RWPE1 (cell line): Measurements from ENCODE around the gene AGPAT4.

ENCODE experiments used
- CTCF ChIA-PET: fragments of 350-600 bp; sonication (Branson Sonifier 250); formaldehyde crosslinking; extraction: SDS; loops from one replicate; lab custom pipeline; 2021; lab: Yijun Ruan, JAX
- POLR2A ChIA-PET: fragments of 400-600 bp; formaldehyde crosslinking; extraction: SDS; loops from one replicate; lab custom pipeline; 2020; ENCODE audit warnings: antibody characterized with exemption; ENCODE audit not compliant: low non-redundant PET; lab: Yijun Ruan, JAX
- DNase-seq: peaks from one replicate; pipeline ENCODE4 v3.0.0; 2012; ENCODE audit warnings: low spot score
- H3K27ac ChIP-seq: fragments of 450-650 bp; 2 replicates; pipeline ENCODE4 v1.5.1; 2017
- TF ChIP-seq, protein P1 (sequence below): fragments of 450-650 bp; conservative IDR thresholded peaks from 2 replicates; pipeline ENCODE4 v1.5.1; 2017; ENCODE audit warnings: low read depth, mild to moderate bottlenecking

The AGPAT4 gene

GRCh38 chr6:161117942-161118341 lies 155.9 kb downstream of the AGPAT4 start:
- DNase-seq: no peak
- TF ChIP-seq, protein P1, sequence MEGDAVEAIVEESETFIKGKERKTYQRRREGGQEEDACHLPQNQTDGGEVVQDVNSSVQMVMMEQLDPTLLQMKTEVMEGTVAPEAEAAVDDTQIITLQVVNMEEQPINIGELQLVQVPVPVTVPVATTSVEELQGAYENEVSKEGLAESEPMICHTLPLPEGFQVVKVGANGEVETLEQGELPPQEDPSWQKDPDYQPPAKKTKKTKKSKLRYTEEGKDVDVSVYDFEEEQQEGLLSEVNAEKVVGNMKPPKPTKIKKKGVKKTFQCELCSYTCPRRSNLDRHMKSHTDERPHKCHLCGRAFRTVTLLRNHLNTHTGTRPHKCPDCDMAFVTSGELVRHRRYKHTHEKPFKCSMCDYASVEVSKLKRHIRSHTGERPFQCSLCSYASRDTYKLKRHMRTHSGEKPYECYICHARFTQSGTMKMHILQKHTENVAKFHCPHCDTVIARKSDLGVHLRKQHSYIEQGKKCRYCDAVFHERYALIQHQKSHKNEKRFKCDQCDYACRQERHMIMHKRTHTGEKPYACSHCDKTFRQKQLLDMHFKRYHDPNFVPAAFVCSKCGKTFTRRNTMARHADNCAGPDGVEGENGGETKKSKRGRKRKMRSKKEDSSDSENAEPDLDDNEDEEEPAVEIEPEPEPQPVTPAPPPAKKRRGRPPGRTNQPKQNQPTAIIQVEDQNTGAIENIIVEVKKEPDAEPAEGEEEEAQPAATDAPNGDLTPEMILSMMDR: no peak
- ChIA-PET CTCF (no interaction called here), POLR2A (no interaction called here)
- no peak overlapping the region for H3K27ac ChIP-seq

GRCh38 chr6:161117308-161117707 lies 156.6 kb downstream of the AGPAT4 start:
- TF ChIP-seq, protein P1: no peak
- no peak for DNase-seq
- ChIA-PET POLR2A (no interaction called here), CTCF (interaction anchor here (0.7 kb wide), 1 partner anchor 404 kb away, joined by 3 read pairs; no protein-coding TSS in a partner anchor)
- H3K27ac ChIP-seq: no peak overlapping the region

DNA sequence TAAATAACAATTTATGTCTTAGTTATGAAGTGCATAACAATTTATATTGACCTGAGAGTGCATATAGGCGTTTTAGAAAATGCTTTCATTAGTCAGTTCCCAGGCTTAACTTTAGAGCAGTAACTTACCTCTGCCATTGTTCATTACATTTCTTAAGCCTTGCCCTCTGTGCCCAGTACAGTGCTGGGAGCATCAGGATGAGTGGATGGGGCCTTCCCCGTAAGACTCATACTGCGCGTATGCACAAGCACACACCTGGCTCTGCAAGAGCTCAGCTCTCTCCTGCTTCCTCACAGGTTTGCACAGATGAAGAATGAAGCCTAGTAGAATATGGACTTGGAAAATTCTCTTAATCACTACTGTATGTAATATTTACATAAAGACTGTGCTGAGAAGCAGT lies 157.3 kb downstream of the AGPAT4 start:
- DNase-seq: no peak
- H3K27ac ChIP-seq: no peak overlapping the region
- TF ChIP-seq, protein P1: no peak
- CTCF ChIA-PET: interaction anchor here (0.7 kb wide), 1 partner anchor 404 kb away, joined by 3 read pairs; no protein-coding TSS in a partner anchor
- POLR2A ChIA-PET: no interaction called here

GRCh38 chr6:161115468-161115867 lies 158.4 kb downstream of the AGPAT4 start:
- no peak overlapping the region for H3K27ac ChIP-seq
- TF ChIP-seq, protein P1: no peak
- ChIA-PET CTCF (no interaction called here), POLR2A (no interaction called here)
- DNase-seq: no peak

DNA sequence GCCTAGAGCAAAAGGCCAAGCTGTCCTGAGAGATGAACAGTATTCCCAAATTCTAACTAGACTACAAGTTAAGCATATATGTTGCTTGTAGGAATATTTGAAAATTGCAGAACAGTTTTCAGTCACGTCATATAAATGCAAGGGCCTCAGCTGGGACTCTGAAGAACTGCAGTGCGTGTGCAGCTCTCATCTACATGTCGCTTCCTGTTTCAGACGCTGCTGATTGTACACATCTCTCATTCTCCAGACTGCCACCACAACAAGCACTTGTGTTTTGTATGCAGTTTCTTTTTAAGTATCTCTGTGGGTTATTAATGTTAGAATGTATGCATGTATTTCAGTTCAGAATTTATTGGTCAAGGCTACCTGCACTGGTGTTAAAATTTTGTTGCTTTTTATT lies 162.6 kb downstream of the AGPAT4 start:
- CTCF ChIA-PET: interaction anchor here (0.6 kb wide), 1 partner anchor 11 kb away, joined by 3 read pairs; no protein-coding TSS in a partner anchor
- no peak for DNase-seq
- POLR2A ChIA-PET: no interaction called here

DNA sequence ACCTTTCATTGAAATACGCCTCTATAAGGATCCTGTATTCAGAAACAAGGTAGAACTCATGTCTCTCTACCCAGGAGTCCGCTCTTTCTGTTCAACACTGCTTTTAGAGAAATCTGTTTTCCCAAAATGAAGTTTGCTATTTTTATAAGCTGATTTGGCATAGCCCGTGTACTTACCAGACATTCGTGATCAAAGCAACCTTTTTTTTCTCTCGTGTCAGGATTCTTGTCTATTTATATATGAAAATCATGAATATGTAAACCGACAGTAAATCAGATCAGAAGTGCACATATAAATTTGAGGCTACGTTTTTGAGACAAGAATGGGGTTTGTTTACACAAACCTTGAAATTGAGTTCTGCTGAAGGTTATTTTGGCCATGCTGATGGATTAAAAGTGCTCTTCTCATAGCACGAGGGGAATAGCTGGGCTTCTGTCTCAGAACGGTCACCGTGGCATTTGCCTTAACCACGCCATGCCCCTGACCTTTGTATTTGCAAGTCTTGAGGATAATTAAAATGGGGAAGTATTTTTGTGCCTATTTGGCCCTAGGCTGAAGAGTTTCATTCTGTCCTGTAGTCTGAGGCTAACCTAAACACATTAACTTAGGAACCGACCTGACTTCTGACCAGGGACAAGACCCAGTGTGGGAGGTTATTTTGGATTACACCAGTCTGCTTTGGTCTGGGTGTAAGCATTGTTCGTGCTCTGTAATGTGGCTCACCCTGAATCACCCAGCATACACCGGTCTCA lies 163.7 kb downstream of the AGPAT4 start:
- H3K27ac ChIP-seq: no peak overlapping the region
- ChIA-PET POLR2A (no interaction called here), CTCF (interaction anchor here (0.7 to 0.9 kb wide), 2 partner anchors 255 to 848 kb away, joined by 4 read pairs; no protein-coding TSS in a partner anchor)
- TF ChIP-seq, protein P1: no peak
- DNase-seq: no peak

More for the DNA sequence above, 162.6 kb downstream of the AGPAT4 start:
- TF ChIP-seq, protein P1: no peak
- H3K27ac ChIP-seq: no peak overlapping the region
